Measurements from ENCODE around the gene IRF9.

DNA sequence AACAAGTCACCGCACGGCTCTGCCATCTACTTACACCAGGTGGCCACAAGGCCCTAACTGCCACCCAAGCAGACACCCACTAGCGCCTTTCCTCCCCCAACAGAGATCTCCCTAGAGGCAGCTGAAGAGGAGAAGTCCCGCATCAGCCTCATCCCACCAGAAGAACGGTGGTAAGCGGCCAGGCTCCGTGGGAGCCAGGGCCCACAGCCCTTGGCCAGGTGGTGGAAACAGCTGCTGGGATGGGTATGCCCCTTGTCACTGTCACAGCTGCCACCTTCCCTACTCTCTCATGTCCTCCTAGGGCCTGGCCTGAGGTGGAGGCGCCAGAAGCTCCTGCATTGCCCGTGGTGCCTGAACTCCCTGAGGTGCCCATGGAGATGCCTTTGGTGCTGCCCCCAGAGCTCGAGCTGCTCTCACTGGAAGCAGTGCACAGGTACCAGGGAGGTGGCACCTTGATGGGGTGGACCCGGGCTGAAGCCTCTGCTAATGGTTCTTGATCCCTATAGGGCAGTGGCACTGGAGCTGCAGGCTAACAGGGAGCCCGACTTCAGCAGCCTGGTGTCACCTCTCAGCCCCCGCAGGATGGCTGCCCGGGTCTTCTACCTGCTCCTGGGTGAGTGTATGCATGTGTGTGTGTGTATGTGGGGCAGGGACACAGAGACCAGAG lies 18.4 kb downstream of the IRF9 start:
- no peak for TF ChIP-seq POLR2A (IDR thresholded peaks at IDR 0.05)
- TF ChIP-seq, protein P1, sequence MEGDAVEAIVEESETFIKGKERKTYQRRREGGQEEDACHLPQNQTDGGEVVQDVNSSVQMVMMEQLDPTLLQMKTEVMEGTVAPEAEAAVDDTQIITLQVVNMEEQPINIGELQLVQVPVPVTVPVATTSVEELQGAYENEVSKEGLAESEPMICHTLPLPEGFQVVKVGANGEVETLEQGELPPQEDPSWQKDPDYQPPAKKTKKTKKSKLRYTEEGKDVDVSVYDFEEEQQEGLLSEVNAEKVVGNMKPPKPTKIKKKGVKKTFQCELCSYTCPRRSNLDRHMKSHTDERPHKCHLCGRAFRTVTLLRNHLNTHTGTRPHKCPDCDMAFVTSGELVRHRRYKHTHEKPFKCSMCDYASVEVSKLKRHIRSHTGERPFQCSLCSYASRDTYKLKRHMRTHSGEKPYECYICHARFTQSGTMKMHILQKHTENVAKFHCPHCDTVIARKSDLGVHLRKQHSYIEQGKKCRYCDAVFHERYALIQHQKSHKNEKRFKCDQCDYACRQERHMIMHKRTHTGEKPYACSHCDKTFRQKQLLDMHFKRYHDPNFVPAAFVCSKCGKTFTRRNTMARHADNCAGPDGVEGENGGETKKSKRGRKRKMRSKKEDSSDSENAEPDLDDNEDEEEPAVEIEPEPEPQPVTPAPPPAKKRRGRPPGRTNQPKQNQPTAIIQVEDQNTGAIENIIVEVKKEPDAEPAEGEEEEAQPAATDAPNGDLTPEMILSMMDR (IDR thresholded peaks at IDR 0.05) = no peak

Measured in sigmoid colon (tissue), 3 donors.